AG09319 (cell line): ENCODE measurements around the gene TRIM17.

Experiments used
- DNase-seq: peaks from one replicate; pipeline ENCODE4 v3.0.0-alpha.2; 2010; ENCODE audit warnings: low read depth; ENCODE audit errors: extremely low read depth
- CTCF ChIP-seq: IDR thresholded peaks from 2 replicates; pipeline ENCODE4 v1.5.1; 2011; ENCODE audit warnings: low read depth, mild to moderate bottlenecking, inconsistent platforms, low read length, moderate library complexity

TRIM17 gene

DNA sequence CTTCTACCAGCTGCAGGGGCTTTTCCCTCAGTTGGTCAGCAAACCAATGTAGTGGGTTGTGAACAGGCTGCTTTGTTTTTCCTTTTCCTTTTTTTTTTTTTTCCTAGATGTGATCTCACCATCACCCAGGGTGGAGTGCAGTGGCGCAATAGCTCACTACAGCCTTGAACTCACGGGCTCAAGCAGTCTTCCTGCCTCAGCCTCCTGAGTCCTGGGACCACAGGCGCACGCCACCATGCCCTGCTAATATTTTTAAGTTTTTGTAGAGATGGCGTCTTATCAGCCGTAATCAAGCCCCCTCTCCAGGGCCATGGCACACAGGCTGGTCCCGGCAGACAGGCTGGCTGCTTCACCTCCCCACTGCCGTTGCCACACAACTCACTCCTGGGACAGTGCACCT, 6.6 kb downstream of the TRIM17 start:
- no peak for TF ChIP-seq CTCF
- DNase-seq, result no peak

- no peak for TF ChIP-seq CTCF
- no peak for DNase-seq
Observed at GRCh38 chr1:228408869-228409805, 7.5 kb downstream of the TRIM17 start.

DNA sequence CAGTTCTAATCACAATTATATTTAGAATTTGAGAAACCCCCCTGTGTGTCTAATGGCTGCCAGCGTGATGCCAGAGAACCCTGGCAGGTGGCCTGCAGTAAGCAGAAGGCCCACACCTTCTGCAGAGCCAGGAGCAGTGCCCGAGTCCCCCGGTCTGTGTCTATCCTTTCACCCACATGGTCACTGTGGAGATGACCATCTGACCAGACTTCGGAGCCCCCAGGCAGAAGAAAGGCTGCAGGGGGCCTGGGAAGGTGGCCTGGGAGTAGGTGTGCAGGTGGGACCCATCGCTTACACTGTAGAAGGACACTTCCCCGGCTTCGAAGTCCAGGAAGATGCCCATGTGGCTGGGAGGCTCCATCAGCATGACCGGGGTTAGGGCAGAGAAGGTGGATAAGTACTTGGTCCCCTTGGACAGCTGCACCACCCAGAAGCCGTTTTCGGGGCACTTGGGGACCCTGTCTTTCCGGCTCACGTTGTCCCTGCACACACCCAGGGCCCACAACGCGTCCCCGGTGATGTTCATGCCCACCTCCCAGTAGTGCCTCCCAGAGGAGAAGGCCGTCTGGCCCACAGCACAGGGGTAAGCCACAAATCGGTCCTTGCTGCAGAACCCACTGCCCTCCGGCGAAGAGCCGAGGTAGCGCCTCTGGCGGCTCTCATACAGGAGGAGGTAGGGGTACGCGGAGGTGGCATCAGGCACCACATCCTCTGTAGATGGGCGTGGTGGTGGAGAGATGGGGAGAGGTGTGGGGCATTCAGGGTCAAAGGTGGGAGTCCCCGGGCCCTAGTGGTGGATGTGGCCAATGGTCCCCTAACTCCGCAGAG, 8.4 kb downstream of the TRIM17 start:
- no peak for DNase-seq
- TF ChIP-seq CTCF, result no peak

DNA sequence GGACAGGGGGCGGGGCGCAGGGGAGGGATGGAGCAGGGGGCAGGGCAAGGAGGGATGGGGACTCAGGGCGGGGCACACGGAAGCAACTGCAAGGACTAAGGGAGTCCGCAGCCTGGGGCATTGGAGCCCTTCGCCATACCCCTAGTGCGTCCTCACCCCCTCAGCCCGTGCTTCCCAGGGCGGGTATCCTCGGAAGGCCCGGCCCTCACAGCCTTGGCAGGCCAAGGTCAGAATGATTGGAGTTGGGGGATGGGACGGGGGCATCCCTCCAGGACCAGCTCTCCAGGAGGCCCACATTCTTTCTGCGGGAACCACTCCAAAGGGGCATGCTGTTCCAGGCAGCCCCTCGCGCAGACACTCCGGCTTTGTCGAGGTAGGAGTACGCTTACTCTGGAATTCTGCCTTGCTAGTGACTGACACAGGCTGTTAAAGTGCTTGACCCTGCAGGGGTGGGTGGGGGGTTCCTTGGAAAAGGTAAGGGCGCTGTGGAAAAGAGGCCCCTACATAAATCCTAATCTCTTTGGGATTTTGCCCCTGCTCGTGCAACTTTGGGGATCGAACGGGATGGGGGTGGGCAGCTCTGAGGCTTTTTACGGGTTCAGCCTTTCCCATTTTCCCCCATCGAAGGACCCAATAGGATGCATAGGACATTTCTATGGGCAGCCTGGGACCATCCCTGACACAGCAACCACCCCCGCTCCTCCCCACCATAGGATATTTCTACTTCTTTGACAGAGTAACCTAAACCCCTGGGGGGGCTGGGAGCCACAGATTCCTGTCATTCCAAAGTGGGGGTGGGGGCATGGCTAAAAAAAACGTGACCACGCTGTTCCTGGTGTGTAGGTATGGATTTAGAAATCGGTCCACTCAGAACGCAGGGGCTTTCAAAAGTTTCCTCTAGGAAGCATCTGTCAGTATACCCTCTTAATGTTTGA, 9.3 kb downstream of the TRIM17 start:
- no peak for DNase-seq
- no peak for TF ChIP-seq CTCF

GRCh38 chr1:228405979-228406228, 10.8 kb downstream of the TRIM17 start:
- no peak for DNase-seq
- no peak for TF ChIP-seq CTCF

DNA sequence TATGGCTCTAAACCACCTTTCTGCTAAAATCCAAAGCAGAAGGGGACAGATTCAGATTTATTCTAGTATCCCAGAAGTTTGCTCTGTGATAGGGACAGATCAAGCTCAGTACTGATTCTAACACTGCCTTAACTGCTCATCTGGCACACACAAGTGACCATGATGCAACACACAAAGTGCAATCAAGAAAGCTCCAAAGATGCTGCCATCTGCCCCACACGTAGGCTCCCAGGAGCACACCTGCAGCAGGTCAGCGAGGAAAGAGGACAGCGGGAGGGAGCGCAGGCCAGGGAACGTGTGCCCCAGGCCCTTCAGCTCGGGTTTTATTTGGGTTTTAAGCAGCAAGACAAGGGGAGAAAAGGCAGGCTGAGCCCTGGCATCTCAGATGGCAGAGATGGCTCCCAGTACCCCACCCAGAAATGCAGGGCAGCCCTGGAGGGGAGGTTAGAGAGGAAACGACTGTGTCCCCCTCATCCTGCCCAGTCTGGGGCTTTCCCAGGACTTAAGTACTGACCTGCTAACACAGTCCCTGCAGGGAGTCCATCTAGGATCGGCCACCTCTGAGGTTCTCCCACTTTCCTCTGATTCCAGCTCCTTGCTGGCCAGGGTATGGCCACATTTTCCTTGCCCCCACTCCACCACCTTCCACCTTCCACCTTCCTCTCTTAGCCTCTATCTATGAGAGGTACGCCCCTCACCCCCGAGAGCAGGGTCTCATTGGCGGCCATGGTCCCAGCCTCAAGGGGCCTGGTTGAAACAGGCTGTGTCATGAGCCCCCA, 11.3 kb downstream of the TRIM17 start:
- no peak for DNase-seq
- TF ChIP-seq CTCF, result no peak
